Hepatocyte (in vitro differentiated cells): Measurements from ENCODE around the gene GOLGA6L26. TPM values are rescaled to one million over a fixed set of nuclear protein-coding genes. Genes with fewer than 3 reads are reported as not detected.
"Not testable (repeated sequence)": the region's sequence is repeated elsewhere in the genome, so short reads cannot be mapped to it uniquely, and the experiment has no call there.

Source experiments
- DNase-seq: peaks from one replicate; pipeline ENCODE4 v3.0.0-alpha.2; 2016; ENCODE audit warnings: low spot score
- H2AFZ ChIP-seq: fragments of 200-600 bp; sonication (generic); 2 replicates; pipeline ENCODE4 v1.6.0; 2016; ENCODE audit warnings: antibody characterized with exemption, mild to moderate bottlenecking
- H3K27ac ChIP-seq: fragments of 200-600 bp; sonication (generic); 2 replicates; pipeline ENCODE4 v1.5.1; 2016; ENCODE audit warnings: mild to moderate bottlenecking
- H3K27me3 ChIP-seq: fragments of 200-600 bp; sonication (generic); 2 replicates; pipeline ENCODE4 v1.6.1; 2016
- H3K36me3 ChIP-seq: fragments of 200-600 bp; sonication (generic); replicated peaks from 2 replicates; pipeline ENCODE4 v1.5.1; 2016; ENCODE audit warnings: low read depth; ENCODE audit not compliant: insufficient read depth
- H3K4me1 ChIP-seq: fragments of 200-600 bp; sonication (generic); 2 replicates; pipeline ENCODE4 v1.5.1; 2016; ENCODE audit warnings: mild to moderate bottlenecking, moderate library complexity; ENCODE audit not compliant: insufficient read depth
- H3K4me2 ChIP-seq: fragments of 200-600 bp; sonication (generic); 2 replicates; pipeline ENCODE4 v1.6.0; 2016
- H3K4me3 ChIP-seq: fragments of 200-600 bp; sonication (generic); 2 replicates; pipeline ENCODE4 v1.5.1; 2016; ENCODE audit warnings: mild to moderate bottlenecking
- H3K79me2 ChIP-seq: fragments of 200-600 bp; sonication (generic); 2 replicates; pipeline ENCODE4 v1.6.0; 2017; ENCODE audit warnings: mild to moderate bottlenecking
- H3K9me2 ChIP-seq: fragments of 200-600 bp; sonication (generic); replicated peaks from 2 replicates; pipeline ENCODE4 v1.6.0; 2017; ENCODE audit warnings: mild to moderate bottlenecking; ENCODE audit not compliant: insufficient read depth
- H3K9me3 ChIP-seq: fragments of 200-600 bp; sonication (generic); 2 replicates; pipeline ENCODE4 v1.5.1; 2016; ENCODE audit warnings: low read depth, mild to moderate bottlenecking
- H4K20me1 ChIP-seq: fragments of 200-600 bp; sonication (generic); 2 replicates; pipeline ENCODE4 v1.6.0; 2016; ENCODE audit warnings: mild to moderate bottlenecking; ENCODE audit not compliant: insufficient read depth, poor library complexity, severe bottlenecking
- WGBS: methylation state at CpG from one replicate; pipeline ENCODE4 v1.1.6; 2016; ENCODE audit warnings: low lambda C conversion rate; ENCODE audit errors: missing lambda C conversion rate; 5-methylcytosine and 5-hydroxymethylcytosine counted together
- polyA plus RNA-seq: library from polyadenylated mRNA; unstranded; fragments of >200 nt; fragmentation: Nextera tagmentation; extraction: Ambion mirVana; gene quantifications from 2 replicates; pipeline ENCODE4 v1.2.1, GENCODE V29; 2016
- total RNA-seq: library from RNA; depleted of rRNA; stranded (reverse); fragments of >200 nt; gene quantifications from 2 replicates; pipeline ENCODE4 v1.2.3, GENCODE V29; 2014

GOLGA6L26 gene, protein sequence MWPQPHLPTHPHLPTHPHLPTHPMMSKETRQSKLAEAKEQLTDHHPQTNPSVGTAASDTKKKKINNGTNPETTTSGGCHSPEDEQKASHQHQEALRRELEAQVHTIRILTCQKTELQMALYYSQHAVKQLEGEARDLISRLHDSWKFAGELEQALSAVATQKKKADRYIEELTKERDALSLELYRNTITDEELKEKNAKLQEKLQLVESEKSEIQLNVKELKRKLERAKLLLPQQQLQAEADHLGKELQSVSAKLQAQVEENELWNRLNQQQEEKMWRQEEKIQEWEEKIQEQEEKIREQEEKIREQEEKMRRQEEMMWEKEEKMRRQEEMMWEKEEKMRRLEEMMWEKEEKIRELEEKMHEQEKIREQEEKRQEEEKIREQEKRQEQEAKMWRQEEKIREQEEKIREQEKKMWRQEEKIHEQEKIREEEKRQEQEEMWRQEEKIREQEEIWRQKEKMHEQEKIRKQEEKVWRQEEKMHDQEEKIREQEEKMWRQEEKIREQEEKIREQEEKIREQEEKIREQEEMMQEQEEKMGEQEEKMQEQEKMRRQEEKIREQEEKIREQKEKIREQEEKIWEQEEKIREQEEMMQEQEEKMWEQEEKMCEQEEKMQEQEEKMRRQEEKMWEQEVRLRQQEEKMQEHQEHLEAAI
- total RNA-seq, result not detected in 2 replicates
- polyA plus RNA-seq, result not detected in 2 replicates

DNA sequence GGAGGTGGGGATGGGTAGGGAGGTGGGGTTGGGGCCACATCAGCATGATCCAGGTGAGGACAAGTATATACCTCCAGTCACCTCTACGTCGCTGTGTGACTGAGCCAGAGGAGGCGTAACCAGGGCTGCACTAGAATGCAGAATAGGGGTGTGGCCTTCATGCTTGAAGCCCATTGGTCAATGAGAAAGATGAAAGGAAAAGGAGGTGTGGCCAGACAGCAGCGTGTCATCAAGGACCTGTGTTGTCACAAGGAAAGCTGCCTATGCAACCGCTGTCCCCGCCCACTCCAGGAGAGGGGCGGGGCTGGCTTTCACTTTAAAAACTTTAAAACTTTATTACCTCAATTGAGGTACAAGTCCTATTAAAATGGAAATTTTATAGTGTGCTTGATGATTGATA, at the start of gene GOLGA6L26:
Gene GOLGA6L26 (minus strand): TSS at position 101 of the 400 bp plus-strand sequence. CDS start 61 bp downstream, at position 40.
- not testable (repeated sequence) for H3K27me3 ChIP-seq, H3K9me3 ChIP-seq, H3K4me2 ChIP-seq, H3K9me2 ChIP-seq, H3K4me1 ChIP-seq, H3K27ac ChIP-seq, H3K79me2 ChIP-seq, H4K20me1 ChIP-seq, H2AFZ ChIP-seq, H3K36me3 ChIP-seq, H3K4me3 ChIP-seq, DNase-seq
- no CpG with 5 or more reads among the region's 7 CpGs for WGBS

DNA sequence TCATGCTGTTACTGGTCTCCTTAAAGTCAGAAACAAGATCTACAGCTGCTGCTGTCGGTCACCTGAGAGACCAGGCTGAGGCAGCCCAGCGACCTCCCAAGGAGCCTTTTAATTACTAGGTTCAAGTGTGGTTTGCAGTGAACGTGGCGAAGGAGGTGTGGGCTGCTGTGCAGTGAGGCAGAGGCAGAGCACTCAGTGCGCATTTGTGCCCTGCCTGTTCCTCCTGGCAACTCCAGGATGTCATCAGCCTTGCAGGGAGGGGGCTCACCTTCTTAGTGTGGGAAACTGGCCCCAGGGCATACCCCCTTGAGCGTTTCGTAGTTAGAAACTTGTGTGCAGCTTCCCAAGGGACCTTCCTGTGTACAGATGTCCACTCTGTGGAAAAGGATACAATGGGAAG, 47.2 kb upstream of the GOLGA6L26 start:
- H2AFZ ChIP-seq, DNase-seq, H3K9me2 ChIP-seq, H3K9me3 ChIP-seq, H4K20me1 ChIP-seq, H3K4me2 ChIP-seq, H3K4me1 ChIP-seq, H3K27me3 ChIP-seq, H3K4me3 ChIP-seq, H3K36me3 ChIP-seq, H3K27ac ChIP-seq, H3K79me2 ChIP-seq: not testable (repeated sequence)
- WGBS, result 53% methylated on average over 7 of the region's 7 CpGs

DNA sequence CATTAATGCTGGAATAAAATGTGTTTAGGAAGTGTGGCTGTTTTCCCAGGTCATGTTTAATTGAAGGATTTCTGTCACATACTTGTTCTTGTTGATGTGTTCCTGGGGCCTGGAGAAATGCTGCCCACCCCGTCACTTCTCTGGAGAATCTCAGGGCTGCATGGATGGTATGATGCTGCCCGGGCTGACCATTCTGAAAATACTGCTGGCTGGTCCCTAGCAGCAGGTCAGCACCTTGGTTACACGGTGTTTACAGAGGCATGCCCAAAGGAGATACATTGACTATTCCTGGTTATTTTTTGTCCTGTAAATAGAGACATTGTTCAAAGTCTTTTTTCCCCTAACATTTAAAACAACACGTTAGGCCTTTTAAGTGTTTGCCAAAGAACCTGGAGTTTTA, 46.7 kb upstream of the GOLGA6L26 start:
- WGBS, result 53% methylated on average over 4 of the region's 4 CpGs
- not testable (repeated sequence) for H3K36me3 ChIP-seq, H2AFZ ChIP-seq, H3K9me2 ChIP-seq, H3K9me3 ChIP-seq, H3K27ac ChIP-seq, DNase-seq, H3K4me2 ChIP-seq, H3K27me3 ChIP-seq, H3K4me1 ChIP-seq, H4K20me1 ChIP-seq, H3K79me2 ChIP-seq, H3K4me3 ChIP-seq

DNA sequence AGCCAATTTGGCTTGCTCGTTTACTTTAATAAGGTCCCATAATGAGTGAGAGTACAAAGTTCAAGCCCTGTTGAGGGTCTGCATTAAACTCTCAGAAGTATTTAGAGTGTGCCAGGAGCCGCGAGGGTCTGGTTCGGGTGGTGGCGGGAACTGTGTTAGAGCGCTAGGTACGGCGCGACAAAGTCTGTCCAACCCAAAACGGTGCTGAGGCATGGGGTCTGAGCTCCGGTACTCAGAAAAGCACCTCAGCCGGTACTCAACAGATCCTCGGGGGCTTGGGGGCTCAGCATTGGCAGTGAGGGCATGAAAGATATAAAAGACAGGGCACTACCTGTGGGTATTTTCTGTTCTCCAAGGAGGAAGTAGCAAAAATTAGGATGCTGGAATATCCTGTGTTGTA, 45.0 kb upstream of the GOLGA6L26 start:
- H3K9me3 ChIP-seq, H3K27ac ChIP-seq, H3K27me3 ChIP-seq, H3K79me2 ChIP-seq, H3K4me3 ChIP-seq, DNase-seq, H4K20me1 ChIP-seq, H3K9me2 ChIP-seq, H3K36me3 ChIP-seq, H3K4me1 ChIP-seq, H3K4me2 ChIP-seq, H2AFZ ChIP-seq: not testable (repeated sequence)
- 83% methylated on average over 13 of the region's 13 CpGs for WGBS

DNA sequence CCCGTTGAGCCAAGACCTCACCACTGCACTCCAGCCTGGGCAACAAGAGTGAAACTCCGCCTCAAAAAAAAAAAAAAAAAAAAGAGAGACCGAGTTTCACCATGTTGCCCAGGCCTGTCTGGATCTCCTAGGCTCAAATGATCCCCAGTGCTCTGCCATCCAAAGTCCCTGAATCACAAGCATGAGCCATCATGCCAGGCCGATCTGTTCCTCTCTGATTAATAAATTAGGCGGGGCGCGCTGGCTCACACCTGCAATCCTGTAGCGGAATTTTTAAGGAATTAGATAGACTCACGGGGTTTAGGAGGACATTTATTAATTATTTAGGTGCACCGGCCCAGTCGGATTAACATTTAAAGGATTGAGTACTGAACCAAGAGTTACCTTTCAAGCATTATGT, 40.2 kb upstream of the GOLGA6L26 start:
- H3K4me1 ChIP-seq, H2AFZ ChIP-seq, H3K79me2 ChIP-seq, H3K9me2 ChIP-seq, H3K9me3 ChIP-seq, DNase-seq, H3K27me3 ChIP-seq, H3K27ac ChIP-seq, H4K20me1 ChIP-seq, H3K4me2 ChIP-seq, H3K36me3 ChIP-seq, H3K4me3 ChIP-seq: not testable (repeated sequence)
- WGBS, result 89% methylated on average over 10 of the region's 11 CpGs

DNA sequence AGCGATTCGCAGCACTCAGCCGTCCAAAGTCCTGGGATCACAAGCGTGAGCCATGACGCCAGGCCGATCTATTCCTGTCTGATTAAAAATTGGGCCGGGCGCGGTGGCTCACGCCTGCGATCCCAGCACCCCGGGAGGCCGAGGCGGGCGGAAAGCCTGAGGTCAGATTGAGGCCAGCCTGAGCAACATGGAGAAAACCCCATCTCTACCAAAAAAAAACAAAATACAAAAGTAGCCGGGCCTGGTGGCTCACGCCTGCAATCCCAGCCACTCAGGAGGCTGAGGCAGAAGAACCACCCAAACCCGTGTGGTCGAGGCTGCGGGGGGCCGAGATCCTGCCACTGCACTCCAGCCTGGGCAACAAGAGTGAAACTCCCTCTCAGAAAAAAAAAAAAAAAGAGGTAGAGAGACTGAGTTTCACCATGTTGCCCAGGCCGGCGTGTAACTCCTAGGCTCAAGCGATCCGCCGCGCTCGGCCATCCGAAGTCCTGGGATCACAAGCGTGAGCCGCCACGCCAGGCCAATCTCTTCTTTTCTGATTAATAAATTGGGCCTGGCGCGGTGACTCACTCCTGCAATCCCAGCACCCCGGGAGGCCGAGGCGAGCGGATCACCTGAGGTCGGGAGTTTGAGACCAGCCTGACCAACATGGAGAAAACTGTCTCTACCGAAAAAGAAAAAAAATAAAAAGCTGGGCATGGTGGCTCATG, 39.0 kb upstream of the GOLGA6L26 start:
- H3K9me2 ChIP-seq, H3K27me3 ChIP-seq, H3K27ac ChIP-seq, H2AFZ ChIP-seq, H3K4me2 ChIP-seq, H3K4me1 ChIP-seq, H3K79me2 ChIP-seq, H4K20me1 ChIP-seq, H3K9me3 ChIP-seq, H3K4me3 ChIP-seq, H3K36me3 ChIP-seq, DNase-seq: not testable (repeated sequence)
- 94% methylated on average over 40 of the region's 40 CpGs for WGBS
